Renal cortex interstitium (tissue), 11 donors: ENCODE results near the gene TEKT3. TPM values are rescaled to one million over a fixed set of nuclear protein-coding genes. Genes with fewer than 3 reads are reported as not detected.

ENCODE experiments used
- DNase-seq, 11 donors: peaks; one replicate each; pipeline ENCODE4 v3.0.0-alpha.2; 2013; ENCODE audit warnings: low read depth in 9 of 11, low spot score in 4 of 11; ENCODE audit errors: extremely low read depth in 1 of 11
- polyA plus RNA-seq, 3 donors: library from polyadenylated mRNA; unstranded; fragments of 120-200 nt; gene quantifications; one replicate each; pipeline ENCODE4 v1.2.1, GENCODE V29; 2013; ENCODE audit not compliant: insufficient read length in 3 of 3

TEKT3 gene
- polyA plus RNA-seq, 3 donors = 1.3 to 1.9 (median 1.7) TPM

DNA sequence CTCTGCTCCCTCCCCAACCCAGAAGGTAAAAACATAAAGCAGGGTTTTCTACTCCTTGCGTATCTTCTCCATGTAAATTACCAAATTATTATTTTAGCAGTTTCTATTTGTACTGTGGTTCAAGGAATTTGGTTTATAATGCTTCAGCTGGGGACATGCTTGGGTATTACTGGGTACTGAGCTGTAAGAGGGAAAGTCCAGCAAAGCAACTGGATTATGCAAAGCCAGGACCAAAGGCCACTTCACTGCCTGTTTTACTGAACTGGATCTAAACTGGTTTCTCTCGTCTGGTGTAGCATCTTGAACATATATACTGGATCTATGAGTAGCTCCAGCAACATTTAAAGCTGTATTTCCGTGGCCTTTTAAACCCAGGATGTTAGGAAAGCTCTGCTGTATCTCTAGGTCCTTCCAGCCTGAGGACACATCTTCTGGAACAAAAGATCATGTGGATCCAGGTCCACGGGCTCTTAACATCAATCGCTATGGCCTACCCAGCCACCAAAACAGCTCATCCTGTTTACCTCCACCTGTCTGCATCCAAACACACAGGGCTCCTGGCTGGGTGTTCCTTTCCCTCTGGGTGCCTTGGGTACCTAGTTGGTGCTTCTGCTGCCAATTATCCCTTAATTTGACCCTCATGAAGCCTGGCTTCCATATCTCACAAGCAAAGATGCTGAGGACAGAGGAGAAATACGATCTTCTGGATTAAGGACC, 83.4 kb downstream of the TEKT3 start:
- no peak for DNase-seq

DNA sequence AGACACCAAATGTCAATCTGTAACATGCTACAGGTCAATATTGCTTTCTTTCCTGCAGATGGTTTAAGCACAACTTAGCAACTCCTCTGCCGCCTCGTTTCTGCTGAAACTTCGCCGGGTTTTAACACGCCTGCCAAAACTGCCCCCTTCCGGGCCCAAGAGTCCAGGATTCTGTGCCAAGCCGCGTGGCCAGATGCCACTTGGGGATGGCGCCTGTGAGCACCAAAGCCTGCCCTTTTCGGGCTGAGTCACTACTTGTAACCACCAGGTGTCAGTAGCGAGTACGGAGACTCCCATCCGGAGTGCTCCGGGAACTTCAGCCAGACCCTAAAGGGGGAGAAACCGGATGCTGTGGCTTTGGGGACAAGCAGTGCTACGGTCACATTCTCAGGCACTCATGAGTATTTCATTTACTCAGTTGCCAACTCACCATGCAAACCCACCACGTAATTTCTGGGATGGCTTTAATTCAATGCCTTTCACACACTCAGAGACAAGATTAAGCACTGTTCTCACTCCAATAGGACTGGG, 84.1 kb downstream of the TEKT3 start:
- peak in 8 of 11 donors; percentile 50 to 67 (median 62) for DNase-seq

DNA sequence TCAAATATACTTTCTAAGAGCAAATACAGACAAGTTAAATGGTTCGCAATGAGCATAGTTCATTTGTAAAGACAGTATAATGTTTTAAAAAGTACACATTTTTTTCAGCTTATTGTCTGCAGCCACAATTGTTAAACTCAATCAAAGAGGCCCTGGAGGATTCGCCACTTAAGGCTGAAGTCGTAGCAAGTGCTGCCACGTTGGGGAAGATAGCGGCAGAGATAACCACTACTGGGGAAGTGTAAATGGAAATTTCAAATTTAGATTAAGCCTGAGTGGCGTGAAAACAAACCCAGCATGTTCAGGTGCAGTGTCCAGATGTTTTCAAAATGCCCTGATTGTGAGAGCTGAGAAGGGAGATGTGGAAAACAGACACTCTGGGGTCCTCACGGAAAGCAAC, 84.7 kb downstream of the TEKT3 start:
- no peak for DNase-seq

DNA sequence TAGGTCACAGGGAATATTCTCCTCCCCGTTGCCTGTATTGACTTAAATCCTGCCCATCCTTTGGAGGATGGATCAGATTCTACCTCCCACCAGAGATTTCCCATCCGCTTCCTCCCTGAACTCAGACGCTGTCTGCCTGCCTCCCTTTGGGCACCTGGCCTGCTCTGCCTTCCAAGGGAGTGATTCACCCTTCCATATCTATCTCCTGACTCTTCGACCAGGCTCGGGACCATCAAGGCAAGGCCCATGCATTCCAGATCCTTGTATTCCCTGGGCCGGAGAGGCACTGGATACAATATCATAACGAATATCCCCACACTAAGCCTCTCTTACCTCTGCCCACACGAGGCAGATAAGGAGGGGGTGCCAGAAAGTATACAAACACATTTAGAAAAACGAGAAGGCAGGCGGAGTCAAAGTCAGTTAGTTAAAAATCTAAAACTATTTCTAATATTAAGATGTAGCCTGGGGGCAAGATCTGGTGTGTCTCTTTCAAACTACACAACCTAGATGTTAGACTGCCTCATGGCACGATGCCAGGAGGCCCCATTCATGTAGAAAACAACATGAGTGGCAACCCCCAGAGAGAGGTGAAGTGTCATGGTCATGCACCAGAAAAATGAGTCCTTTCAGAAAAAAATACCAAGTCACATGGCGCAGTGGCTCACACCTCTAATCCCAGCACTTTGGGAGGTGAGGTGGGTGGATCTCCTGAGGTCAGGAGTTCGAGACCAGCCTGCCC, 85.5 kb downstream of the TEKT3 start:
- no peak for DNase-seq

Other genes starting within 250 kb of the TEKT3 start
- gene PMP22, start 76.3 kb downstream of the TEKT3 start, polyA plus RNA-seq = 10 to 100 TPM; 58.1 to 71.7 (median 62.3) TPM
- 10 to 100 TPM in 1 of 3 donors, 1 to 10 TPM in 2; 1.9 to 11.6 (median 4.4) TPM for gene CDRT4, start 126.0 kb upstream of the TEKT3 start, polyA plus RNA-seq
- gene TVP23C, start 221.9 kb upstream of the TEKT3 start, polyA plus RNA-seq = 10 to 100 TPM; 11.1 to 22.6 (median 12.8) TPM